GM12891 (cell line): ENCODE measurements around the gene FBLN5.

Experiments
- DNase-seq: peaks from one replicate; pipeline ENCODE4 v3.0.0; 2011; ENCODE audit warnings: low spot score; ENCODE audit not compliant: insufficient read length
- FAIRE-seq: peaks from 2 replicates; lab custom pipeline; 2011; peaks lifted over from hg19 to GRCh38; lab: Jason Lieb, UNC
- TAF1 ChIP-seq: IDR thresholded peaks from 2 replicates; pipeline ENCODE4 v1.6.1; 2011; ENCODE audit warnings: low read depth, low read length, control low read depth

The FBLN5 gene

GRCh38 chr14:91827746-91828145 is 119.7 kb downstream of the FBLN5 start:
- DNase-seq (no peak), FAIRE-seq (no peak)
- no peak for TF ChIP-seq TAF1
